ENCODE data around the gene RGS8.

RGS8 gene

DNA sequence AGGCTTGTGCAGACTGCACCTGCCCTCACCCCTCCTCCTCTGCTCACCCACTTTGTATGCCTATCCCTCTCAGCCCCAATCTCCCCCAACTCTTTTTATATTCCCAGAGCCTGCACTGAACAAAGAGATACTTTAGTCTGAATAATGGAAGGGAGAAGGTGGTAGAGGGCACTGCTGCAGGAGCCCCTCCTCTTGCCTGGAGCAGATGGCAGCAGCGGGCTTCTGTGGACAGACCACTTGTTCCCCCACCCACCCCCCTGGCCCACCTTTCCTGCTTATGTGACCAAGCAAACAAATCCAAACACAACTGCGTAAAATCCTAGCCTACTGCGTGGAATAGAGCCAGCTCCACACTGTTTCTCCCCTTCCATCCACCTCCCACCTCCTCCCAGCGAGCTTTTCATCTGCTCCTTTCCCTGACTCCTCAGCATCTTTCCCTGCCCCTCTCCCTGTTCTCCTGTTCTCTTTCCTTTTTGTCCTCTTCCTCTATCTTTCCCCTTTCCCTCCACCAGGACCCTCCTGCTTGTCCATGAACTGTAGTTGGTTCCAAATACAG is 27.5 kb downstream of the RGS8 start:
- no peak for DNase-seq (ENCODE audit: low read depth)
- H3K4me3 ChIP-seq (ENCODE audit: control insufficient read depth, low read depth, low read length): no peak overlapping the region
- TF ChIP-seq, protein P1, sequence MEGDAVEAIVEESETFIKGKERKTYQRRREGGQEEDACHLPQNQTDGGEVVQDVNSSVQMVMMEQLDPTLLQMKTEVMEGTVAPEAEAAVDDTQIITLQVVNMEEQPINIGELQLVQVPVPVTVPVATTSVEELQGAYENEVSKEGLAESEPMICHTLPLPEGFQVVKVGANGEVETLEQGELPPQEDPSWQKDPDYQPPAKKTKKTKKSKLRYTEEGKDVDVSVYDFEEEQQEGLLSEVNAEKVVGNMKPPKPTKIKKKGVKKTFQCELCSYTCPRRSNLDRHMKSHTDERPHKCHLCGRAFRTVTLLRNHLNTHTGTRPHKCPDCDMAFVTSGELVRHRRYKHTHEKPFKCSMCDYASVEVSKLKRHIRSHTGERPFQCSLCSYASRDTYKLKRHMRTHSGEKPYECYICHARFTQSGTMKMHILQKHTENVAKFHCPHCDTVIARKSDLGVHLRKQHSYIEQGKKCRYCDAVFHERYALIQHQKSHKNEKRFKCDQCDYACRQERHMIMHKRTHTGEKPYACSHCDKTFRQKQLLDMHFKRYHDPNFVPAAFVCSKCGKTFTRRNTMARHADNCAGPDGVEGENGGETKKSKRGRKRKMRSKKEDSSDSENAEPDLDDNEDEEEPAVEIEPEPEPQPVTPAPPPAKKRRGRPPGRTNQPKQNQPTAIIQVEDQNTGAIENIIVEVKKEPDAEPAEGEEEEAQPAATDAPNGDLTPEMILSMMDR (IDR thresholded peaks at IDR 0.05; ENCODE audit: control insufficient read depth, insufficient read depth, low read depth, low read length, missing control alignments): no peak

DNA sequence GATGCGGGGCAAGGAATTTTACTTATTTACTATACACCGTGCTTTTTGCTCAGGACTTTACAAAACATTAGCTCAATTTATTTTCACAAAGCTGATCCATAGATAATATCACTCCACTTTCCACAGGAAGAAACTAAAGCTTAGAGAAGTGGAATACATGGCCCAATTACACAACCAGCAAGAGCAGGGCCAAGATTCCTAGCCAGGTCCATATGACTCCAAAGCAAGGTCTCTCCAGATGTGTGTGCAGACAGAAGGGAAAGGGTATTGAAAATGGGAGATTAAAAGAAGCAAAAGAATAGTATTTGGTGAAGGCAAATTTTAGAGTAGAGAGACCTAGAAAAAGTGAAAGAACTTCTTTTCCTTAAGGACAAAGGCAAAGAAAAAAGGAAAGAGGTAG is 30.4 kb downstream of the RGS8 start:
- no peak for DNase-seq (ENCODE audit: low read depth)
- TF ChIP-seq, protein P1 (IDR thresholded peaks at IDR 0.05; ENCODE audit: control insufficient read depth, insufficient read depth, low read depth, low read length, missing control alignments): no peak
- H3K4me3 ChIP-seq (ENCODE audit: control insufficient read depth, low read depth, low read length): no peak overlapping the region

DNA sequence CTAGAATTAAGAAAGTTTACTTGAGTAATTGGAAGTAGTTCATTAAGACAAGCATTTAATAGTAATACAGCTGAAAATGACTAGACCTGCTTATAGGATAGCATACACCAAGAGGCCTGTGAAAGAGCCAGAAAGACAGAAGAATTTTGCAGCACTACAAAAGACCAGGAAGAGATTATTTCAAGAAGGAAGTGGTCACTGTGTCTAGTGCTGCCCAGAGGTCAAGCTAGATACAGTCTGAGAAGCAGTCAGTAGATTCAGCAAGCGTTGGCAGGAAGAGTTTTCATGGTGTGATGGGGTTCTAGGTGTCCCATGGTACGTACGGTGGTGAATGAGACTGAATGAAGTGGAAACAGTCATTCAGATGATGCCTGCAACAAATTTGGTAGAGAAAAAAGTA is 31.5 kb downstream of the RGS8 start:
- no peak overlapping the region for H3K4me3 ChIP-seq (ENCODE audit: control insufficient read depth, low read depth, low read length)
- DNase-seq (ENCODE audit: low read depth): no peak
- TF ChIP-seq, protein P1 (IDR thresholded peaks at IDR 0.05; ENCODE audit: control insufficient read depth, insufficient read depth, low read depth, low read length, missing control alignments): no peak

DNA sequence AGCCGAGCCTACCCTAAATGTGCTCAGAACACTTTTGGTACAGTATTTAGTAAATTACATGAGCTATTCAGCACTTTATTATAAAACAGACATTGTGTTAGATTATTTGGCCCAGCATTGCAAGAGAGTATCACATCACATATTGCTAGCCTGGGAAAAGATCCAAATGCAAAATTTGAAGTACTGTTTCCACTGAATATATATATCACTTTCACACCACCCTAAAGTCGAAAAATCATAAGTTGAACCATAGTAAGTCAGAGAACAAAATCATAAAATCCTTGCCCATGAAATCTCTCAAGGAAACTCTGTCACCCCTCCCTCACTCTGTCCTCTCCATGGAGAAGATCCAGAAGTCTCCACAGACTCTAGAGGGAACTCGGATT is 33.1 kb downstream of the RGS8 start:
- DNase-seq (ENCODE audit: low read depth): no peak
- no peak overlapping the region for H3K4me3 ChIP-seq (ENCODE audit: control insufficient read depth, low read depth, low read length)
- TF ChIP-seq, protein P1 (IDR thresholded peaks at IDR 0.05; ENCODE audit: control insufficient read depth, insufficient read depth, low read depth, low read length, missing control alignments): no peak

DNA sequence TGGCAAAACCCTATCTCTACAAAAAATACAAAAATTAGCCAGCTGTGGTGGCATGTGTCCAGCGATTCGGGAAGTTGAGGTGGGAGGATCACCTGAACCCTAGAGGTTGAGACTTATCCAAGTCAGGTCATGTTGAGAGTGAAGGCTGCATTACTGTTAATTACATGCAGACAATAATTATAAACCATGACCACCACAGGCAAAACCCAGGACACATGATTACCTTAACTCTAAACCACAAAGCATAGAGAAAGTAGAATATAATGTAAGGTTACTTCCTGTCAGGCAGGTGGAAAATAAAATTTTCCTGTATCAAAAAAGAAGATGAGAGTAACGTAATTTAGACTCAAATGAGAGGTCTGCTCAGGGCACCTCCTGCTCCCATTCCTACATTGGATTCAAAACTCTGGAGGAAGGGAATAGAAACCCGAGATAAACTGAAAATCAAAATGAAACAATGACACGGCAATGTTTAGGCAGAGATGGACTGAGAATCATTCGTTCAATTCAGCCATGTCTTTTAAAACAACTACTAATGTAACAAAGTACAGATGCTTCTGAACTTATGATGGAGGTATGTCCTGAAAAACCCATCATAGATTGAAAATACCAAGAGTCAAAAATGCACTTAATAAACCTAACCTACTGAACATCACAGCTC is 33.6 kb downstream of the RGS8 start:
- no peak overlapping the region for H3K4me3 ChIP-seq (ENCODE audit: control insufficient read depth, low read depth, low read length)
- TF ChIP-seq, protein P1 (IDR thresholded peaks at IDR 0.05; ENCODE audit: control insufficient read depth, insufficient read depth, low read depth, low read length, missing control alignments): no peak
- DNase-seq (ENCODE audit: low read depth): no peak

DNA sequence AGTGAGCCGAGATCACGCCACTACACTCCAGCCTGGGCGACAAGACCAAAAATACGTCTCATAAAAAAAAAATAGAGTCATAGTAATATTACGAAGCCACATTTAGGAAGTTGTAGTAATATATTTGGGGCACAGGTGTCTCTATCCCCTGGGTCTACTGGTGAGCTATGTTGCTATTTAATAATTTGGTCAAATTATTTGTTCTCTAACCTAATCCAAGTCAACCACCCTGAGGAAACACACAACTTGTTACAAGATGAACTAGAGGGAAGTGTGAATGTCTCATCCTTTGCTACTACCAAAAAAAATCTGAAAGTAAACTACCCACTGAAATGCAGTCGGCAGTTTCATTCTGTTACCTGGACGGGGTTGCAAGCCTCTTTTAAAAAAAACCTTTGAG is 35.3 kb downstream of the RGS8 start:
- TF ChIP-seq, protein P1 (IDR thresholded peaks at IDR 0.05; ENCODE audit: control insufficient read depth, insufficient read depth, low read depth, low read length, missing control alignments): no peak
- no peak for DNase-seq (ENCODE audit: low read depth)
- H3K4me3 ChIP-seq (ENCODE audit: control insufficient read depth, low read depth, low read length): no peak overlapping the region

All from AG09309 (cell line).